ENCODE results near the gene PLA2G4F.

DNA sequence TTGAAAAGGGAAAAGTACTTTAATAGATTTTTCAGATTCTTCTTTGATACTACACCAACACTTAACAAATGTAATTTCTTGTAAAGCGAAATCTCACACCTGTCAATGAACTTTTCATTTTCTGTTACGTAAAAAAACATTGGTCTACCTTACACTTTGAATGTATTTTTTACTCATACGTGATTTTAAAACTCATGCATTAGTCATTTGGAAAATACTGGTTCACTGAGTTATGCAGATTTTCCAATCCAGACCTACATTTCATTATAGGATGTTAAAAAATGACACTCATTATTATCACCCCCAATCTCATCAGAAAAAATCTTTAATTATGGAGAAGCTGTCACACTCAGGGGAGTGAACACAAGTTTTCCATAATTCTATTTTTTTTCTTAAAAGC lies 36.9 kb upstream of the PLA2G4F start:
- TF ChIP-seq CTCF (conservative IDR thresholded peaks at IDR 0.05 in 1 of 2, IDR thresholded peaks at IDR 0.05 in 1 of 2; ENCODE audit: extremely low read depth in 1 of 2, insufficient read depth in 1 of 2, low read depth in 1 of 2, low read length in 2 of 2) (no peak), EZH2 (IDR thresholded peaks at IDR 0.05; ENCODE audit: borderline replicate concordance, low read length) (no peak)

All from mammary epithelial cell (primary cell).